Breast epithelium (tissue), 3 donors: ENCODE results near the gene NWD2.

Experiments used
- CTCF ChIP-seq, 3 donors: fragments of 450-650 bp; IDR thresholded peaks; one replicate each; pipeline ENCODE4 v1.5.1; 2016 to 2017; ENCODE audit warnings: antibody characterized with exemption in 3 of 3, mild to moderate bottlenecking in 3 of 3, moderate library complexity in 3 of 3
- POLR2A ChIP-seq: fragments of 450-650 bp; IDR thresholded peaks from one replicate; pipeline ENCODE4 v1.6.1; 2016; ENCODE audit warnings: antibody characterized with exemption, mild to moderate bottlenecking, moderate library complexity
- POLR2AphosphoS5 ChIP-seq, 3 donors: sonication (generic); formaldehyde crosslinking; IDR thresholded peaks; one replicate each; pipeline ENCODE4 v1.6.1; 2017; ENCODE audit warnings: antibody characterized with exemption in 3 of 3

- TF ChIP-seq POLR2A (no peak), CTCF (IDR thresholded peaks at IDR 0.05) (no peak), POLR2AphosphoS5 (IDR thresholded peaks at IDR 0.05) (no peak)
Measured at GRCh38 chr4:37279894-37280592, 35.5 kb downstream of the NWD2 start.
